ENCODE results near the gene AP3D1. TPM values are rescaled to one million over a fixed set of nuclear protein-coding genes. Genes with fewer than 3 reads are reported as not detected.
A peak's percentile ranks its signal among the peaks of the same experiment; 100 is the strongest.

The AP3D1 gene
- total RNA-seq, 2 experiments from 2014 or later: 41.8 to 41.9 TPM

DNA sequence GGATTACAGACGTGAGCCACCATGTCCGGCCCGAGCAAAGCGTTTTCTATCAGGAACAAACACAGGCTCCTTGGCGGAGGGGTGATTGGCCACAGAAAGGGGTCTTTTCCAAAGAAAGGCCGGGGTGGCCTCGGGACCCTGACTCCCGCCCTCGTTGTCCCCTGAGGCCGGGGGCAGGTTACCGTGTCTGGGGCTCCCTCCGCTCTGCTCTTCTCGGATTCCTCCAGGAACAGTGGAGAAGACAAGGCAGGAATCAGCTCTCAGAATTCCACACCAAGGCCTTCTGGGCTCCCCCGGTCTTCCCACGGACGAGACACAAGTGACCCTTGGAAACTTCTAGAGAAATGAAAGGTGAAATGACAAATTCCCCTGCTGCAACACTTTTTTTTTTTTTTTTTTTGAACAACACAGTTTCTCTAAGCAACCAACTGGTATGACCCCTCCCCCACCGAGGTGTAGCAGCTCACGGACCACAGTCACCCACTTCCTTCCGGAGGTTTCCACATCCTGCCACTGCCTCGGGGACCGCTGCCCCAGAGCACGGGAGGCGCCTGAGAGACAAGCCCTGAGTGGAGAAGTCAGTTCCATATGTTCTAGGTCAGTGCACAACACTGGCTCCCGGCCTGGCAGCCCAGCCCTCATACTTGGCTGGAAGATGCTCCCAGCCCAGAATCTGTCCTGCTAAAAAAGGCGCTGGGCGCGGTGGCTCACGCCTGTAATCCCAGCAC, 66.2 kb downstream of the AP3D1 start:
- peaks cover 57% of the 10 kb centered on the region for H3K36me3 Mint-ChIP-seq (ENCODE audit: low read depth)
- ChIA-PET CTCF (interaction anchor here (0.7 to 3.7 kb wide), 4 partner anchors 11 to 1062 kb away, joined by 3 to 21 read pairs (median 3); partner anchors contain the start of gene MOB3A), POLR2A (interaction anchor here (0.8 to 6.9 kb wide), 15 partner anchors 10 to 950 kb away, joined by 3 to 153 read pairs (median 4); partner anchors contain the start of genes GADD45B, IZUMO4, MKNK2 and MOB3A)
- H3K27me3 Mint-ChIP-seq: no peaks in the 10 kb centered on the region
- Histone ChIP-seq H3K4me1 (ENCODE audit: insufficient read depth, low read length) (peaks cover 85% of the 10 kb centered on the region), H3K4me3 (ENCODE audit: low read length) (peak overlapping the region; percentile 99), H3K36me3 (ENCODE audit: insufficient read depth, low read length) (peaks cover 14% of the 10 kb centered on the region), H3K9me3 (ENCODE audit: control insufficient read depth in 1 of 2, insufficient read depth in 1 of 2, low read length in 2 of 2) (no peaks in the 10 kb centered on the region), H3K27ac (ENCODE audit: low read depth in 1 of 2, low read length in 2 of 2) (peak overlapping the region; percentile 97 to 98), H3K27me3 (ENCODE audit: control insufficient read depth in 1 of 2, insufficient read depth in 2 of 2, low read length in 2 of 2) (no peaks in the 10 kb centered on the region)
- peak overlapping the region; percentile 97 for H3K27ac Mint-ChIP-seq
- intact Hi-C loops (cut with DNase I, micrococcal nuclease): loop anchor here (1.0 to 5.0 kb wide), 5 partner anchors 11 to 203 kb away; partner anchors contain the start of genes IZUMO4 (in 2 of the 2), MOB3A (in 2 of the 2) and BTBD2 (in 1 of the 2)
- TF ChIP-seq, protein P1, sequence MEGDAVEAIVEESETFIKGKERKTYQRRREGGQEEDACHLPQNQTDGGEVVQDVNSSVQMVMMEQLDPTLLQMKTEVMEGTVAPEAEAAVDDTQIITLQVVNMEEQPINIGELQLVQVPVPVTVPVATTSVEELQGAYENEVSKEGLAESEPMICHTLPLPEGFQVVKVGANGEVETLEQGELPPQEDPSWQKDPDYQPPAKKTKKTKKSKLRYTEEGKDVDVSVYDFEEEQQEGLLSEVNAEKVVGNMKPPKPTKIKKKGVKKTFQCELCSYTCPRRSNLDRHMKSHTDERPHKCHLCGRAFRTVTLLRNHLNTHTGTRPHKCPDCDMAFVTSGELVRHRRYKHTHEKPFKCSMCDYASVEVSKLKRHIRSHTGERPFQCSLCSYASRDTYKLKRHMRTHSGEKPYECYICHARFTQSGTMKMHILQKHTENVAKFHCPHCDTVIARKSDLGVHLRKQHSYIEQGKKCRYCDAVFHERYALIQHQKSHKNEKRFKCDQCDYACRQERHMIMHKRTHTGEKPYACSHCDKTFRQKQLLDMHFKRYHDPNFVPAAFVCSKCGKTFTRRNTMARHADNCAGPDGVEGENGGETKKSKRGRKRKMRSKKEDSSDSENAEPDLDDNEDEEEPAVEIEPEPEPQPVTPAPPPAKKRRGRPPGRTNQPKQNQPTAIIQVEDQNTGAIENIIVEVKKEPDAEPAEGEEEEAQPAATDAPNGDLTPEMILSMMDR (IDR thresholded peaks at IDR 0.05): no peak
- no peaks in the 10 kb centered on the region for H3K9me3 Mint-ChIP-seq
- peak; percentile 83 to 99 (median 92) for DNase-seq
- H3K4me1 Mint-ChIP-seq (ENCODE audit: low read depth): peaks cover 75% of the 10 kb centered on the region
- H3K4me3 Mint-ChIP-seq: peak overlapping the region; percentile 93
- peak; percentile 59 for ATAC-seq (ENCODE audit: poor library complexity)

DNA sequence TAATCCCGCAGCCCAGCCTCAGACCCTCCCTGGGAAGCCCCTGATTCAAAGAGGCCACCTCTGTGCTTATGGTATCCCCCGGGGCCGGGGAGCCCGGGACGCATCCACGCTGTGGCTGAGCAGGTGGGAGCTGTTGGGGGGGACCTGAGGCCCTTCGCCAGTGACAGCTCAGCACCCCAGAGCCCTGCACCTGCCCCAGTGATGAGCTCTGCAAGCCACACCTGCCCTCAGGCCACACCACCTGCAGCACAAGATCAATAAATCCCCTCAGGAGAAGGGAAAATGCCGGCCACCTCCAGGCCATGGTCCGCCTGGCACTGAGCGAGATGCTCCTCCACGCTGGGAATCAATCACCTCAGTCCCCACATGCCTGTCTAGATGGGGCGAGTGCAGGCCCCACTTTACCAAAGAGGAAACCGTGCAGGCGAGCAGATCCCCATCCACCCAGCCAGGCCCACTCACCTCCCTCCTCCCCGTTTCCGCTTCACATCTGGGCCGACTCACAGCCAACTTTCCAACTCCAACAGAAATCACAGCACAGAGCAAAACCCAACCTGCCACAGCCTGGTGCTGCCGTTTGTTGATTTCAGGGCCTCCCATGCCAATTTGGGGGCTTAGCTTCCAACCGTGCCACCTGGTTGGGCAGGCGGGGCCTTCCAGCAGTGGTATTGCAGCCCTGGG, 68.1 kb downstream of the AP3D1 start:
- peak overlapping the region; percentile 99 for H3K4me3 ChIP-seq (ENCODE audit: low read length)
- CTCF ChIA-PET: interaction anchor here (1.9 to 3.7 kb wide), 3 partner anchors 9 to 14 kb away, joined by 5 to 21 read pairs (median 8); partner anchors contain the start of gene MOB3A
- intact Hi-C loops (cut with DNase I, micrococcal nuclease): loop anchor here in 1 of 2 experiments (5.0 kb wide), 1 partner anchor 66 kb away; the partner anchor contains the start of gene BTBD2

More for the DNA sequence above, 68.1 kb downstream of the AP3D1 start:
- H3K4me1 Mint-ChIP-seq (ENCODE audit: low read depth): peaks cover 76% of the 10 kb centered on the region
- ATAC-seq (ENCODE audit: poor library complexity) (peak; percentile 45), DNase-seq (peak; percentile 48 to 87 (median 71))
- Histone ChIP-seq H3K4me1 (ENCODE audit: insufficient read depth, low read length) (peaks cover 85% of the 10 kb centered on the region), H3K27ac (ENCODE audit: low read depth in 1 of 2, low read length in 2 of 2) (peak overlapping the region; percentile 87 to 98), H3K9me3 (ENCODE audit: control insufficient read depth in 1 of 2, insufficient read depth in 1 of 2, low read length in 2 of 2) (no peaks in the 10 kb centered on the region), H3K27me3 (ENCODE audit: control insufficient read depth in 1 of 2, insufficient read depth in 2 of 2, low read length in 2 of 2) (no peaks in the 10 kb centered on the region), H3K36me3 (ENCODE audit: insufficient read depth, low read length) (peaks cover 32% of the 10 kb centered on the region)
- TF ChIP-seq, protein P1 (IDR thresholded peaks at IDR 0.05): no peak
- POLR2A ChIA-PET: interaction anchor here (0.9 to 6.9 kb wide), 16 partner anchors 12 to 392 kb away, joined by 3 to 153 read pairs (median 5); partner anchors contain the start of genes GADD45B, IZUMO4, LSM7 and MKNK2
- H3K9me3 Mint-ChIP-seq: no peaks in the 10 kb centered on the region
- H3K27me3 Mint-ChIP-seq: no peaks in the 10 kb centered on the region
- peak overlapping the region; percentile 93 for H3K4me3 Mint-ChIP-seq
- H3K36me3 Mint-ChIP-seq (ENCODE audit: low read depth): peaks cover 73% of the 10 kb centered on the region
- H3K27ac Mint-ChIP-seq: peak overlapping the region; percentile 97
